Measurements from ENCODE around the gene FSIP1. TPM values are rescaled to one million over a fixed set of nuclear protein-coding genes. Genes with fewer than 3 reads are reported as not detected.

FSIP1 gene
- total RNA-seq, 2 donors from 2014 or later = 0.14 to 0.21 TPM

- DNase-seq (ENCODE audit: low spot score) = no peak
- H3K27ac ChIP-seq = no peak overlapping the region
- H3K9me3 ChIP-seq = no peaks in the 10 kb centered on the region
- ATAC-seq (ENCODE audit: insufficient number of reproducible peaks, low FRiP score, low read depth) = no peak
- no peak overlapping the region for H3K4me3 ChIP-seq
- H3K4me1 ChIP-seq (ENCODE audit: control insufficient read depth in 1 of 2, low read depth in 2 of 2) = no peaks in the 10 kb centered on the region
- no peak for TF ChIP-seq CTCF (IDR thresholded peaks at IDR 0.05)
- no peaks in the 10 kb centered on the region for H3K36me3 ChIP-seq
- no peaks in the 10 kb centered on the region for H3K27me3 ChIP-seq (replicated peaks; ENCODE audit: insufficient read depth)
Observed at GRCh38 chr15:39748276-39748675, 34.4 kb downstream of the FSIP1 start.

GRCh38 chr15:39747326-39747725 is 35.3 kb downstream of the FSIP1 start:
- Histone ChIP-seq H3K4me3 (no peak overlapping the region), H3K27me3 (replicated peaks; ENCODE audit: insufficient read depth) (no peaks in the 10 kb centered on the region), H3K9me3 (no peaks in the 10 kb centered on the region), H3K36me3 (no peaks in the 10 kb centered on the region), H3K4me1 (ENCODE audit: control insufficient read depth in 1 of 2, low read depth in 2 of 2) (no peaks in the 10 kb centered on the region), H3K27ac (no peak overlapping the region)
- DNase-seq (ENCODE audit: low spot score) (no peak), ATAC-seq (ENCODE audit: insufficient number of reproducible peaks, low FRiP score, low read depth) (no peak)
- no peak for TF ChIP-seq CTCF (IDR thresholded peaks at IDR 0.05)

- Histone ChIP-seq H3K9me3 (no peaks in the 10 kb centered on the region), H3K4me1 (ENCODE audit: control insufficient read depth in 1 of 2, low read depth in 2 of 2) (no peaks in the 10 kb centered on the region), H3K36me3 (no peaks in the 10 kb centered on the region), H3K27me3 (replicated peaks; ENCODE audit: insufficient read depth) (no peaks in the 10 kb centered on the region), H3K27ac (no peak overlapping the region), H3K4me3 (no peak overlapping the region)
- DNase-seq (ENCODE audit: low spot score) (no peak), ATAC-seq (ENCODE audit: insufficient number of reproducible peaks, low FRiP score, low read depth) (no peak)
- no peak for TF ChIP-seq CTCF (IDR thresholded peaks at IDR 0.05)
Observed at GRCh38 chr15:39746714-39747276, 35.8 kb downstream of the FSIP1 start.

- DNase-seq (ENCODE audit: low spot score) = no peak
- no peak overlapping the region for H3K27ac ChIP-seq
- H3K4me3 ChIP-seq = no peak overlapping the region
- TF ChIP-seq CTCF (IDR thresholded peaks at IDR 0.05) = no peak
- H3K27me3 ChIP-seq (replicated peaks; ENCODE audit: insufficient read depth) = no peaks in the 10 kb centered on the region
- H3K9me3 ChIP-seq = no peaks in the 10 kb centered on the region
- H3K4me1 ChIP-seq (ENCODE audit: control insufficient read depth in 1 of 2, low read depth in 2 of 2) = no peaks in the 10 kb centered on the region
- ATAC-seq (ENCODE audit: insufficient number of reproducible peaks, low FRiP score, low read depth) = no peak
- H3K36me3 ChIP-seq = no peaks in the 10 kb centered on the region
Observed at GRCh38 chr15:39746176-39746575, 36.5 kb downstream of the FSIP1 start.

- DNase-seq (ENCODE audit: low spot score) (no peak), ATAC-seq (ENCODE audit: insufficient number of reproducible peaks, low FRiP score, low read depth) (no peak)
- no peaks in the 10 kb centered on the region for H3K36me3 ChIP-seq
- H3K27ac ChIP-seq = no peak overlapping the region
- no peak for TF ChIP-seq CTCF (IDR thresholded peaks at IDR 0.05)
- no peak overlapping the region for H3K4me3 ChIP-seq
- no peaks in the 10 kb centered on the region for H3K9me3 ChIP-seq
- H3K4me1 ChIP-seq (ENCODE audit: control insufficient read depth in 1 of 2, low read depth in 2 of 2) = no peaks in the 10 kb centered on the region
- no peaks in the 10 kb centered on the region for H3K27me3 ChIP-seq (replicated peaks; ENCODE audit: insufficient read depth)
Observed at GRCh38 chr15:39745415-39745814, 37.2 kb downstream of the FSIP1 start.
